ENCODE results near the gene AK8.

AK8 gene

GRCh38 chr9:132708769-132709430, 169.2 kb downstream of the AK8 start:
- H2AFZ ChIP-seq (ENCODE audit: low read length), result no peak overlapping the region
- no peak overlapping the region for H3K4me3 ChIP-seq (ENCODE audit: low read length, poor library complexity, severe bottlenecking)
- no peaks in the 10 kb centered on the region for H3K36me3 ChIP-seq (ENCODE audit: insufficient read depth, low read length)
- no peak overlapping the region for H3K4me2 ChIP-seq (ENCODE audit: low read depth, low read length, poor library complexity, severe bottlenecking)
- H3K9me2 ChIP-seq (replicated peaks; ENCODE audit: low read depth, low read length), result no peaks in the 10 kb centered on the region
- no peaks in the 10 kb centered on the region for H3K9me3 ChIP-seq (ENCODE audit: insufficient read depth, low read depth, low read length)
- TF ChIP-seq CTCF (conservative IDR thresholded peaks at IDR 0.05; ENCODE audit: low read length) (no peak), EZH2phosphoT487 (IDR thresholded peaks at IDR 0.05; ENCODE audit: borderline replicate concordance) (no peak)
- H3K27me3 ChIP-seq (ENCODE audit: insufficient read depth, low read length, poor library complexity, severe bottlenecking), result no peaks in the 10 kb centered on the region
- H3K79me2 ChIP-seq (ENCODE audit: insufficient read depth, low read length), result no peaks in the 10 kb centered on the region
- no peaks in the 10 kb centered on the region for H4K20me1 ChIP-seq (ENCODE audit: insufficient read depth, low read length, poor library complexity, severe bottlenecking)
- no peak overlapping the region for H3K9ac ChIP-seq (ENCODE audit: low read depth, low read length, poor library complexity, severe bottlenecking)
- H3F3A ChIP-seq (ENCODE audit: low read depth), result no peaks in the 10 kb centered on the region
- no peaks in the 10 kb centered on the region for H3K4me1 ChIP-seq (ENCODE audit: insufficient read depth, low read length, poor library complexity, severe bottlenecking)

- Histone ChIP-seq H3K4me2 (ENCODE audit: low read depth, low read length, poor library complexity, severe bottlenecking) (no peak overlapping the region), H2AFZ (ENCODE audit: low read length) (no peak overlapping the region), H3K9ac (ENCODE audit: low read depth, low read length, poor library complexity, severe bottlenecking) (no peak overlapping the region), H3K9me3 (ENCODE audit: insufficient read depth, low read depth, low read length) (no peaks in the 10 kb centered on the region), H3K4me3 (ENCODE audit: low read length, poor library complexity, severe bottlenecking) (no peak overlapping the region), H3F3A (ENCODE audit: low read depth) (no peaks in the 10 kb centered on the region), H3K27me3 (ENCODE audit: insufficient read depth, low read length, poor library complexity, severe bottlenecking) (no peaks in the 10 kb centered on the region), H3K4me1 (ENCODE audit: insufficient read depth, low read length, poor library complexity, severe bottlenecking) (no peaks in the 10 kb centered on the region), H3K79me2 (ENCODE audit: insufficient read depth, low read length) (no peaks in the 10 kb centered on the region), H4K20me1 (ENCODE audit: insufficient read depth, low read length, poor library complexity, severe bottlenecking) (no peaks in the 10 kb centered on the region), H3K9me2 (replicated peaks; ENCODE audit: low read depth, low read length) (no peaks in the 10 kb centered on the region), H3K36me3 (ENCODE audit: insufficient read depth, low read length) (no peaks in the 10 kb centered on the region)
- no peak for TF ChIP-seq EZH2phosphoT487 (IDR thresholded peaks at IDR 0.05; ENCODE audit: borderline replicate concordance)
- TF ChIP-seq CTCF (conservative IDR thresholded peaks at IDR 0.05; ENCODE audit: low read length), result no peak
Observed at GRCh38 chr9:132708239-132708638, 169.8 kb downstream of the AK8 start.

GRCh38 chr9:132703336-132703735, 174.7 kb downstream of the AK8 start:
- Histone ChIP-seq H3K79me2 (ENCODE audit: insufficient read depth, low read length) (no peaks in the 10 kb centered on the region), H3K9me2 (replicated peaks; ENCODE audit: low read depth, low read length) (no peaks in the 10 kb centered on the region), H3K4me1 (ENCODE audit: insufficient read depth, low read length, poor library complexity, severe bottlenecking) (no peaks in the 10 kb centered on the region), H3K27me3 (ENCODE audit: insufficient read depth, low read length, poor library complexity, severe bottlenecking) (peaks cover 1% of the 10 kb centered on the region), H2AFZ (ENCODE audit: low read length) (no peak overlapping the region), H3K9ac (ENCODE audit: low read depth, low read length, poor library complexity, severe bottlenecking) (no peak overlapping the region), H3K4me2 (ENCODE audit: low read depth, low read length, poor library complexity, severe bottlenecking) (no peak overlapping the region), H3K4me3 (ENCODE audit: low read length, poor library complexity, severe bottlenecking) (no peak overlapping the region), H3F3A (ENCODE audit: low read depth) (no peaks in the 10 kb centered on the region), H4K20me1 (ENCODE audit: insufficient read depth, low read length, poor library complexity, severe bottlenecking) (no peaks in the 10 kb centered on the region), H3K9me3 (ENCODE audit: insufficient read depth, low read depth, low read length) (peaks cover 8% of the 10 kb centered on the region; the same call in 1 of the 2 replicates), H3K36me3 (ENCODE audit: insufficient read depth, low read length) (no peaks in the 10 kb centered on the region)
- TF ChIP-seq EZH2phosphoT487 (IDR thresholded peaks at IDR 0.05; ENCODE audit: borderline replicate concordance) (no peak), CTCF (conservative IDR thresholded peaks at IDR 0.05; ENCODE audit: low read length) (no peak)

Measured in Loucy (cell line).